Measurements from ENCODE around the gene NLRC3.

Gene NLRC3

DNA sequence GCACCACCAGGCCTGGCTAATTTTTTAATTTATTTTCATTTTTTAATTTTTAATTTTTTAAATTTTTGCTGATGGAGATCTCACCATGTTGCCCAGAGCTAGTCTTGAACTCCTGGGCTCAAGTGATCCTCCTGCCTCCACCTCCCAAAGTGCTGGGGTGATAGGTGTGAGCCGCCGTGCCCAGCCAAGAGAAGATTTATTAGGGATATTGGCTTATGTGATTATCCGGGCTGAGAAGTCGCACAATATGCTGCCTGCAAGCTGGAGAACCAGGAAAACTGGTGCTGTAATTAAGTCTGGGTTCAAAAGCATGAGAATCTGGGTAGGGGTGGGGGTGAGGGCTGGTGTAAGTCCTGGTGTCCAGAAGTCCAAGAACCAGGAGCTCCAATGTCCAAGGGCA lies 79.4 kb downstream of the NLRC3 start:
- no peak overlapping the region for H3K27ac ChIP-seq
- TF ChIP-seq, protein P1, sequence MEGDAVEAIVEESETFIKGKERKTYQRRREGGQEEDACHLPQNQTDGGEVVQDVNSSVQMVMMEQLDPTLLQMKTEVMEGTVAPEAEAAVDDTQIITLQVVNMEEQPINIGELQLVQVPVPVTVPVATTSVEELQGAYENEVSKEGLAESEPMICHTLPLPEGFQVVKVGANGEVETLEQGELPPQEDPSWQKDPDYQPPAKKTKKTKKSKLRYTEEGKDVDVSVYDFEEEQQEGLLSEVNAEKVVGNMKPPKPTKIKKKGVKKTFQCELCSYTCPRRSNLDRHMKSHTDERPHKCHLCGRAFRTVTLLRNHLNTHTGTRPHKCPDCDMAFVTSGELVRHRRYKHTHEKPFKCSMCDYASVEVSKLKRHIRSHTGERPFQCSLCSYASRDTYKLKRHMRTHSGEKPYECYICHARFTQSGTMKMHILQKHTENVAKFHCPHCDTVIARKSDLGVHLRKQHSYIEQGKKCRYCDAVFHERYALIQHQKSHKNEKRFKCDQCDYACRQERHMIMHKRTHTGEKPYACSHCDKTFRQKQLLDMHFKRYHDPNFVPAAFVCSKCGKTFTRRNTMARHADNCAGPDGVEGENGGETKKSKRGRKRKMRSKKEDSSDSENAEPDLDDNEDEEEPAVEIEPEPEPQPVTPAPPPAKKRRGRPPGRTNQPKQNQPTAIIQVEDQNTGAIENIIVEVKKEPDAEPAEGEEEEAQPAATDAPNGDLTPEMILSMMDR (conservative IDR thresholded peaks at IDR 0.05): no peak

DNA sequence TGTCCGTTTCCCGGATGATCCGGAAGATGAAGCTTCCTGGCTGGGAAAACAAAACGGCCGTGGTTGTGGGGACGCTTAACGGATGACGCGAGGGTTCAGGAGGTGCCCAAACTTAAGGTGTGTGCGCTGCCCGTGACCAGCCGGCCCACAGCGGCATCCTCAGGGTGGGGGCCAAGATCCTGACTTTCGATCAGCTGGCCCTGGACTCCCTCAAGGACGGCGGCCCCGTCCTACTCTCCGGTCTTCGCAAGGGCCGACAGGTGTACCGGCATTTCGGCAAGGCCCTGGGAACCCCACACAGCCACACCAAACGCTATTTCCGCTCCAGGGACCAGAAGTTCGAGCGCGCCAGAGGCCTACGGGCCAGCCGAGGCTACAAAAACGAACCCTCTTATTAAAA lies 80.8 kb downstream of the NLRC3 start:
- TF ChIP-seq, protein P1 (conservative IDR thresholded peaks at IDR 0.05): no peak
- H3K27ac ChIP-seq: no peak overlapping the region

DNA sequence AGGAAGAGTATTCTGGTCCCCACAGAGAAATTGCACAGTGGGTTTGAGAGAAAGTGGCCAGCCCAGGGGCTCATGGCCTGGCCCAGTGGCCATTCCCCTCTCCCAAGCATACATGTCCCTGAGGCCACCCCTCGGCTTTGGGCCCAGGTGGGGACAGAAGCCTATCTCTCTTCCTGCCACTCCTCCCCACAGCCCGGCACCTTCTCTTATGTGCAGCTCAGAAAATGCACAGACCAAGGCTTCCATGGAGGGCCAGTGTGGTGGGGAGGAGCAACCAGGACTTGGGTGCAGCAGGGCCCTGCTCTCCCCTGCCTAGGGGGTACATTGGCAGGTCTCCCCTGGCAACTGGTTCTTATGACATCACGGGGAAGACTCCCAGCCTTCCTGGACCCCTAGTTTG lies 82.0 kb downstream of the NLRC3 start, which contains the start of gene C16orf90:
Gene C16orf90 (minus strand): TSS at position 314 of the 400 bp plus-strand sequence. CDS start 68 bp downstream, at position 246.
- TF ChIP-seq, protein P1 (conservative IDR thresholded peaks at IDR 0.05): no peak

DNA sequence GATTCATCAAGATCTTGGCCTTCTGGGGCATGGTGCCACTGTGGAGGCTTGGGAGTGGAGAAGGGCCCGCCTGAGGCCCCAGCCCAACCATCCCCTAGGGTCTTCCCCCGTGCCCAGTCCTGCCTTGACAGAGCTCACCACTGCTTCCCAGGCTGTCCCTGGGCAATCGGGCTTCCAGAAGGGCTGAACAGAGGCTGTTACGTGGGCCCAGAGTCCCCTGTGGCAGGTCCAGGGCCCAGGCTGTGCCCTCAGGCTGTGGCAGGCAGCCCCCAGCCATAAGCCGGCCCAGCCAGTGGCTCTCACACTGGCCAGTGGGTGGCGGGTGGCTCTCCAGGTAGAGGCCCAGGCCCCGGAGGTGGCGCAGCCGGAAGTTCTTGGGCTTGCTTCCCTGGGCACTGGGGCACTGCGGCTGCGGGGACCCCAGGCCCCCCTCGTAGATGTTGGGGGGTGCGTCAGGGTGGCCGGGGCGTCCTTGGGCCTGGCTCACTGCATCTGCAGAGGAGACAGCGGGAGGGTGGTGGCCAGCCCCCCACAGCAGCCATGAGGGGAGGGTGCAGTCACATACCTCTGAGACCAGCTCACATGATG lies 82.7 kb downstream of the NLRC3 start:
- TF ChIP-seq, protein P1 (conservative IDR thresholded peaks at IDR 0.05): no peak
- no peak overlapping the region for H3K27ac ChIP-seq

More for the DNA sequence above, 82.0 kb downstream of the NLRC3 start, which contains the start of gene C16orf90:
- H3K27ac ChIP-seq: no peak within 1 kb of the TSS

DNA sequence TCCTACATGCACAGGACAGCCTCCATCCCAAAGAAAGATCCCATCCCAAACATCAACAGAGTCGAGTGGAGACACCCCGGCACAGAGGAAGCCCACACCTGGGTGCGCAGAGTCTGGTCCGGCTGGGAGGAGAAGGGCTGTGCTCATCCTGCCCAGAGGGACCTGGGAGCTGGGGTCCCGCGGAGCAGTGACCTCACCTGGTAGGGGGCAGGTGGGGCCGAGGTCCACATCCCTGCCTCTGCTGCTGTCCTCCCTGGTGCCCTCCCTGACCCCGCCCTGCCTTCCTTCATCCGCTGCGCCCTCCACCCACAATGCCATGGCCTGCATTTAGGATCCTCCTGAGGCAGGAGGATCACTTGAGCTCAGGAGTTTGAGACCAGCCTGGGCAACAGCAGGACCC lies 84.8 kb downstream of the NLRC3 start:
- TF ChIP-seq, protein P1 (conservative IDR thresholded peaks at IDR 0.05): no peak
- H3K27ac ChIP-seq: no peak overlapping the region

DNA sequence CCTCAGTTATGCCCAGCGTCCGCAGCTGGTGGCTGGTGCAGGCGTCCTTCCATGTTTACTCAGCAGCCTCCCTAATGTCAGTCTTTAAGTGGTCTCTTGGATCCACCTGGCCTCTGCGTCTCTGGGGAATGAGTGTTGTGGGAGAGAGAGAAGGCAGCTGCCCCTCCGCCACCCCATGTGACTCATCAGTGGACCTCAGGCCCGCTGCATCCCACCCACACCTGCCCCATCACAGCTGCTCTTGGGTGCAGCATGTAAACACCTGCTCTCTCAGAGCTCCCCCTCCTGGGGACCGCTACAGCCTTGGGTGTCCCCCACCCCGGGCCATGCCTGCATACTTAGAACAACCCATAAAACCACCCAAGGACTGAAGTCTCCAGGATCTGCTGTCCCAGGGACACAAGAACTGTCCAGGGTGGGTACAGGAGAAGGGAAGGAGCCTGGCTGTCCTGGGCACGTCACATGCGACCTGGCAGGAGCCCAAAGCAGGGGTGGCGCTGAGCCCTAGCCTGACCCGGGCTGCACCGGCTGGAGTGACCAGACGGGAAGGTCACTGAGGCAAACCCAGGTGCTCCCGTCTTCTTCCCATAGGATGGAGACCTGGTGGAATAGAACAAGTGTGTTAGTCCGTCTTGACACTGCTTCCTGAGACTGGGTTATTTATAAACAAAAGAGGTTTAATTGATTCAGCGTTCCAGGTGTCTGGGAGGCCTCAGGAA lies 86.1 kb downstream of the NLRC3 start:
- no peak overlapping the region for H3K27ac ChIP-seq
- TF ChIP-seq, protein P1 (conservative IDR thresholded peaks at IDR 0.05): no peak
